22Rv1 (cell line): ENCODE measurements around the gene GAK.

Source experiments
- H3K27ac ChIP-seq: fragments of 450-650 bp; 2 replicates; pipeline ENCODE4 v1.5.1; 2017
- CTCF ChIP-seq: fragments of 450-650 bp; IDR thresholded peaks from 2 replicates; pipeline ENCODE4 v1.5.1; 2017; ENCODE audit warnings: mild to moderate bottlenecking
- ZFX ChIP-seq: fragments of 450-650 bp; IDR thresholded peaks from 2 replicates; pipeline ENCODE4 v1.6.1; 2017; ENCODE audit warnings: antibody characterized with exemption, borderline replicate concordance

The GAK gene

GRCh38 chr4:874056-874455 is 58.1 kb downstream of the GAK start:
- no peak for TF ChIP-seq CTCF
- H3K27ac ChIP-seq, result no peak overlapping the region

DNA sequence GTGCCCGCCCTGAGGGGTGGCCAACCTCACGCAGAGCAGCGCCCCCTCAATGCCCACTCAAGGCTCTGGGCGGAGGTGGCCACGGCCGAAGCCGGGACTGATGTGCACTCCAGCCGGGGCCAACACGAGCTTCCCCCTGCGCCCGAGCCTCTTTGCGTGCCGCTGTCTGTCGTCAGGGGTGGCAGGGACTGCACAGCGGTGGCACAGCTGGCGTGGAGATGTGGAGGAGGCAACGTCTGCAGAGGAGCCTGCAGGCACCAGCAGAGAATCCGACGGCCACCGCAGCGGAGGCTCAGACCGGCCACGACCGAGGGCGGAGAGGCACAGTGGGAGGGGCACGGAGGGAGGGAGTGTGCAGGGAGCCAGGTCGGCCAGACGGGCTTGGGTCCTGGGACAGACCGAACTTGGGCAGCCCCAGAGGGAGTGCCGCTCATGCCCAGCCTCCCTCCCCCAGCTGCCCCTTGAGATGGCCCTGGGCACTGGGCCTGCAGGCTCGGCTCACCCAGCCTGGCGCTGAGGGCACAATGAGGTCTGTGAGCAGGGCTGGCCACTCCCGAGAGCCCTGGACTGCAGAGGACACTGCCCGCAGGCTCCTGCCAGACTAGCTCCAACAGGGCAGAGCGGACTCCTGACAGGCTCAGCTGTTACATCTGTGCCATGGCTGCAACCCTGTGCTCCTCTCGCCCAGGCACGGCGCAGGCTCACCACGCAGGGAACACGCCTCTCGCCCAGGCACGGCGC is 59.7 kb downstream of the GAK start:
- no peak overlapping the region for H3K27ac ChIP-seq
- TF ChIP-seq ZFX (no peak), CTCF (no peak)

DNA sequence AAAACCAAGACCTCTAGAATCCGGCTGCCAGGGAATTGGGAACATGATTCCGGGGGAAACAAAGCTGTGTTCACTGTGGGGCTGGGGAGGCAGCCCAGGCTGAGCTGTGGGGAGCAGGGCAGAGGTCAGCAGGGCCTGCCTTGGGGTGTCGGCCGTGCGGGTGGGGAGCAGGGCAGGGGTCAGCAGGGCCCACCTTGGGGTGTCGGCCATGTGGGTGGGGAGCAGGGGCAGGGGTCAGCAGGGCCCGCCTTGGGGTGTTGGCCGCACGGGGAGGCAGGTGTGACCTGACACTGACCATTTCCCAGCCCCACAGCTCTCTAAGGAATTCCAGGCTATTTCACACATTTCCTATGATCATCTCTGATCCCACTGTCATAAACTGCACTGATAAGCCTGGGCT is 60.6 kb downstream of the GAK start:
- TF ChIP-seq CTCF (no peak), ZFX (no peak)
- no peak overlapping the region for H3K27ac ChIP-seq

DNA sequence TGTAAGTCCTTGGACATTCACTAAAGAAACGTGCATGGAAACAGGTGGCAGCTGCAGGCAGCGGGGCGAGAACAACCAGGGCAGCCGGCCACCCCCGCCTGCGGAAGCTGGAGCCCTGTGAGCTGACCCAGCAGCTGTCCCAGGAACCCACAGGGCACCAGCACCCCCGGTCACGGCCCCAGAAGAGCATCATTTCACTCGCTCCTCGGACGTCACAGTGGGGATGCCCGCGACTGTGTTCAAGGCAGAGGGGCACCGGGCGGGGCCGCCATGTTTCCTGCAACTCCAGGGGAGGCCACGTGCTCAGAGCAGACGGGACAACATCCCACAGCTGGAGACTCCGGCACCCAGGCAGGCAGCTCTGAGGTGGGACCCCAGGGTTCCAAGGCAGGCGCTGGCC is 61.2 kb downstream of the GAK start:
- TF ChIP-seq CTCF, result no peak
- TF ChIP-seq ZFX, result no peak
- no peak overlapping the region for H3K27ac ChIP-seq

- no peak overlapping the region for H3K27ac ChIP-seq
- TF ChIP-seq CTCF, result no peak
- no peak for TF ChIP-seq ZFX
Observed at GRCh38 chr4:869776-870175, 62.3 kb downstream of the GAK start.

GRCh38 chr4:868421-868820 is 63.7 kb downstream of the GAK start:
- H3K27ac ChIP-seq, result no peak overlapping the region
- TF ChIP-seq ZFX (no peak), CTCF (no peak)

DNA sequence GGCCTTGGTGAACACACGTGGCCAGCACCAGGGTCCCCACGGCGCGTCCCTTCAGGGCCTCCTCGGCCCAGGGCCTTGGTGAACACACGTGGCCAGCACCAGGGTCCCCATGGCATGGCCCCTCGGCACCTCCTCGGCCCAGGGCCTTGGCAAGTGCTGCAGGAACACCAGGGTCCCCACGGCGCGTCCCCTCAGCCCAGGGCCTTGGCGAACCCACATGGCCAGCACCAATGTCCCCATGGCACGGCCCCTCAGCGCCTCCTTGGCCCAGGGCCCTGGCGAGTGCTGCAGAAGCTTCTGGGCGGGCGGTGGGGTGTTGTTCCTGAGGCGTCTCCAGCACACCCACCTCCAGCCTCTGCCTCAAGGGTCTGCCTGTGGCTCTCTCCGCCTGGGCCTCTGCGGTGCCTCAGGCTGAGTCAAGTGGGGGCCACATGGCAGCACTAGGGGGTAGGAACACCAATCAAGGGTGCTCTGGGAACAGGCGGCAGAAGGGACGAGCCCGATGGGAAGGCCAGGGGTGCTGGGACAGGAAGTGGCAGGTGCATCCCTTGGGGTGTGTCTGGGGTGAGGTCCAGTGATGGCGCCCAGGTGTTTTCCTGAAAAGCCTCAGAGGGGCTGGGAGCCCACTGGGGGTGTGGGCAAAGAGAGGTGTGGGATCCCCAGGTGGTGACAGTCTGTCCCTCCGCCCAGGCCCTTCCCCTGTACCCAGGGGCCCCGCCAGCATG is 64.4 kb downstream of the GAK start:
- TF ChIP-seq CTCF (no peak), ZFX (no peak)
- no peak overlapping the region for H3K27ac ChIP-seq
